Neural cell (in vitro differentiated cells): ENCODE measurements around the gene PTK6. TPM values are rescaled to one million over a fixed set of nuclear protein-coding genes. Genes with fewer than 3 reads are reported as not detected.

Experiments used
- H2AFZ ChIP-seq: fragments of 200-600, 300-800 bp; sonication (generic), shearing (Covaris generic); 2 replicates; pipeline ENCODE4 v1.6.0; 2014; ENCODE audit warnings: low read depth, mild to moderate bottlenecking, antibody characterized with exemption, low read length, moderate library complexity
- H3F3A ChIP-seq: fragments of 200-600 bp; shearing (Covaris generic); 2 replicates; pipeline ENCODE4 v1.6.1; 2016; ENCODE audit warnings: mild to moderate bottlenecking, moderate library complexity, mixed read lengths, antibody characterized with exemption, low read length; ENCODE audit not compliant: insufficient read depth, poor library complexity, severe bottlenecking
- H3K27ac ChIP-seq: fragments of 200-600, 300-800 bp; sonication (generic), shearing (Covaris generic); 2 replicates; pipeline ENCODE4 v1.5.1; 2014; ENCODE audit warnings: mild to moderate bottlenecking, low read length, moderate library complexity
- H3K27me3 ChIP-seq: fragments of 300-800, 200-600 bp; sonication (generic), shearing (Covaris generic); 2 replicates; pipeline ENCODE4 v1.6.0; 2014; ENCODE audit warnings: mild to moderate bottlenecking, low read depth, low read length, moderate library complexity; ENCODE audit not compliant: insufficient read depth
- H3K36me3 ChIP-seq: fragments of 300-800, 200-600 bp; sonication (generic), shearing (Covaris generic); 2 replicates; pipeline ENCODE4 v1.5.1; 2014; ENCODE audit warnings: mild to moderate bottlenecking, antibody characterized with exemption, low read length, moderate library complexity; ENCODE audit not compliant: insufficient read depth
- H3K4me2 ChIP-seq: fragments of 300-800, 200-600 bp; sonication (generic), shearing (Covaris generic); 2 replicates; pipeline ENCODE4 v1.6.0; 2014; ENCODE audit warnings: mild to moderate bottlenecking, low read length
- H3K4me3 ChIP-seq: fragments of 300-800, 200-600 bp; sonication (generic), shearing (Covaris generic); 2 replicates; pipeline ENCODE4 v1.5.1; 2014; ENCODE audit warnings: mild to moderate bottlenecking, low read length, moderate library complexity
- H3K79me2 ChIP-seq: fragments of 200-600 bp; shearing (Covaris generic); replicated peaks from 2 replicates; pipeline ENCODE4 v1.6.0; 2014; ENCODE audit warnings: mild to moderate bottlenecking, low read length, moderate library complexity; ENCODE audit not compliant: insufficient read depth
- H3K9ac ChIP-seq: fragments of 300-800, 200-600 bp; sonication (generic), shearing (Covaris generic); 2 replicates; pipeline ENCODE4 v1.6.1; 2016; ENCODE audit warnings: mild to moderate bottlenecking, low read length, mixed read lengths
- H3K9me2 ChIP-seq: fragments of 200-600 bp; shearing (Covaris generic); 2 replicates; pipeline ENCODE4 v1.6.1; 2016; ENCODE audit warnings: mild to moderate bottlenecking, low read length, mixed read lengths; ENCODE audit not compliant: insufficient read depth
- H3K9me3 ChIP-seq: fragments of 200-600, 300-800 bp; sonication (generic), shearing (Covaris generic); 2 replicates; pipeline ENCODE4 v1.6.1; 2016; ENCODE audit warnings: mild to moderate bottlenecking, mixed run types, low read length, moderate library complexity, mixed read lengths
- H4K20me1 ChIP-seq: fragments of 200-600 bp; shearing (Covaris generic); 2 replicates; pipeline ENCODE4 v1.6.1; 2016; ENCODE audit warnings: mild to moderate bottlenecking, mixed run types; ENCODE audit not compliant: insufficient read depth
- EP300 ChIP-seq: fragments of 450-650 bp; conservative IDR thresholded peaks from 2 replicates; pipeline ENCODE4 v1.6.1; 2014; ENCODE audit warnings: antibody characterized with exemption, mild to moderate bottlenecking, moderate library complexity; ENCODE audit not compliant: poor library complexity, severe bottlenecking
- EZH2 ChIP-seq: fragments of 200-600, 300-800 bp; shearing (Covaris generic), sonication (generic); IDR thresholded peaks from 2 replicates; pipeline ENCODE4 v1.6.1; 2014; ENCODE audit warnings: antibody characterized with exemption, low read length, borderline replicate concordance, mild to moderate bottlenecking; ENCODE audit not compliant: insufficient read depth, poor library complexity, severe bottlenecking
- MXI1 ChIP-seq: fragments of 450-650 bp; conservative IDR thresholded peaks from 2 replicates; pipeline ENCODE4 v1.6.1; 2014; ENCODE audit warnings: antibody characterized with exemption, mild to moderate bottlenecking; ENCODE audit not compliant: poor library complexity, severe bottlenecking
- POLR2AphosphoS5 ChIP-seq: IDR thresholded peaks from 2 replicates; pipeline ENCODE4 v1.6.1; 2012
- RAD21 ChIP-seq: fragments of 450-650 bp; conservative IDR thresholded peaks from 2 replicates; pipeline ENCODE4 v1.6.1; 2014; ENCODE audit warnings: antibody characterized with exemption, mild to moderate bottlenecking, moderate library complexity
- SMC3 ChIP-seq: fragments of 450-650 bp; conservative IDR thresholded peaks from 2 replicates; pipeline ENCODE4 v1.6.1; 2014; ENCODE audit warnings: antibody characterized with exemption, mild to moderate bottlenecking, moderate library complexity; ENCODE audit not compliant: poor library complexity
- TAF1 ChIP-seq: IDR thresholded peaks from 2 replicates; pipeline ENCODE4 v1.6.1; 2012; ENCODE audit warnings: low read depth
- polyA plus RNA-seq: library from polyadenylated mRNA; depleted of rRNA; stranded (reverse); fragments of >200 nt; gene quantifications from 2 replicates; pipeline ENCODE4 v1.2.3, GENCODE V29; 2014
- TF ChIP-seq, protein P1 (sequence below): IDR thresholded peaks from 2 replicates; pipeline ENCODE4 v1.6.1; 2012; ENCODE audit warnings: borderline replicate concordance
- TF ChIP-seq, protein P2 (sequence below): fragments of 450-650 bp; IDR thresholded peaks from 2 replicates; pipeline ENCODE4 v1.5.1; 2014; ENCODE audit warnings: antibody characterized with exemption, mild to moderate bottlenecking, moderate library complexity; ENCODE audit not compliant: poor library complexity, severe bottlenecking

The PTK6 gene
- polyA plus RNA-seq, 1 donor from 2014 or later, result not detected

DNA sequence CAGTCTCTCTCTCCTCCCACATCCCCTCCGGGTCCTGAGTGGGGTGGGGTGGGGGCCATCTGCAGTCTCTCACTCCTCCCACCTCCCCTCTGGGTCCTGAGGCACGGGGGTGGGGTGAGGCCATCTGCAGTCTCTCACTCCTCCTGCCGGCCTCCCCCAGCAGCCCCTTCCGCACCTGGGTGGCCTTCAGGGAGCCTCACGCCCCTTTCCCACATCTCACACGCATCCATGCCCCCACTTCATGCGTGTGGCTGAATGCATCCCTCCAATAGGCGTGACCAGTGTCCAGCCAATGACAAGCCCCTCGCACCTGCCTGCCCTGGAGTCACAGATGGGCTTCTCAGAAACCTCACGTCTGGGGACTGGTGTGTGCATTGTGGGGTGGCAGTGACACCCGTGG, 11.4 kb upstream of the PTK6 start:
- Histone ChIP-seq H3K9me2 (no peaks in the 10 kb centered on the region), H3K4me2 (no peak overlapping the region), H3K36me3 (no peaks in the 10 kb centered on the region), H4K20me1 (no peaks in the 10 kb centered on the region), H3F3A (no peaks in the 10 kb centered on the region), H3K79me2 (no peaks in the 10 kb centered on the region), H3K27ac (no peak overlapping the region), H3K9ac (no peak overlapping the region), H3K4me3 (no peak overlapping the region), H3K27me3 (no peaks in the 10 kb centered on the region), H3K9me3 (no peaks in the 10 kb centered on the region), H2AFZ (no peak overlapping the region)
- no peak for TF ChIP-seq EZH2

DNA sequence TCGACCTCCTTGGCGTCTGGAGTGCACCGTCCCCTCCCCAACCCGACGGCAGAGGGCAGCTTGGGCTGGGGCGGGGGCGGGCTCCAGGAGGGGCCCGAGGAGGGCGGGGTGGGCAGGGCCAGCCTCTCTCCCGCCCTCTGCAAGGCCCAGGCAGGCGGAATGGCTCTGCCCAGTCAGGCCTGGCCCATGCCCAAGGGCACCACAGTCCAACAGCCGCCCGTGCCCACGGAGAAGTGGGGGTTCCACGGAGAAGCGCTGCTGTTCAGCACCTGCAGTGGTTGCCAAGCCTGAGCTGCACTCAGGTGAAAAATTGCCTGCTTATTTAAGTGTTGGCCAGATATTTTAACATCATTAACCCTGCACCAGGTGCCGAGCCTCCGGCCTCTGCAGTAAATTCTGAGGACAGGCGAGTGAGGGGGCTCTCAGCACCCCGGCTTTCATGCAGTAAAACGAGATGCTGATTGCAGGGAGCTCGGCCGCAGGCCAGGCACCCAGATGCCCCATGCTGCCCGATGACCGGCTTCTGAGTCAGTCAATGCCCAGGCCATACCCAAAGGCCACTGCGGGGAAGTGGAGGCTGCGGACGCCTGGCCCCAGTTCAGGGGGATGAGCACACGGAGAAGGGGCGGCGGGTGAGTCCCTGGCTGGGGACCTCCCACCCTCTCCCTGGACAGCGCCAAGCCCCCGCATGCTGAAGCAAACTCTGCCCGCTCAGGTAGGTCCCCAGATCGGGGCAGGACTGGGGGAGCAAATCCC, 10.7 kb upstream of the PTK6 start, which contains the start of gene SRMS:
SRMS (minus strand) TSS at position 25 of the 756 bp plus-strand sequence. CDS start 286 bp downstream, outside the sequence.
- no peaks in the 10 kb centered on the region for H3K9me3 ChIP-seq
- H3K4me3 ChIP-seq, result no peak within 1 kb of the TSS
- H3F3A ChIP-seq, result no peaks in the 10 kb centered on the region
- H3K79me2 ChIP-seq, result no peaks in the 10 kb centered on the region
- no peaks in the 10 kb centered on the region for H3K36me3 ChIP-seq
- TF ChIP-seq EZH2, result no peak
- no peak for TF ChIP-seq SMC3
- TF ChIP-seq EP300, result no peak
- TF ChIP-seq TAF1, result no peak
- no peak for TF ChIP-seq RAD21
- TF ChIP-seq, protein P1, sequence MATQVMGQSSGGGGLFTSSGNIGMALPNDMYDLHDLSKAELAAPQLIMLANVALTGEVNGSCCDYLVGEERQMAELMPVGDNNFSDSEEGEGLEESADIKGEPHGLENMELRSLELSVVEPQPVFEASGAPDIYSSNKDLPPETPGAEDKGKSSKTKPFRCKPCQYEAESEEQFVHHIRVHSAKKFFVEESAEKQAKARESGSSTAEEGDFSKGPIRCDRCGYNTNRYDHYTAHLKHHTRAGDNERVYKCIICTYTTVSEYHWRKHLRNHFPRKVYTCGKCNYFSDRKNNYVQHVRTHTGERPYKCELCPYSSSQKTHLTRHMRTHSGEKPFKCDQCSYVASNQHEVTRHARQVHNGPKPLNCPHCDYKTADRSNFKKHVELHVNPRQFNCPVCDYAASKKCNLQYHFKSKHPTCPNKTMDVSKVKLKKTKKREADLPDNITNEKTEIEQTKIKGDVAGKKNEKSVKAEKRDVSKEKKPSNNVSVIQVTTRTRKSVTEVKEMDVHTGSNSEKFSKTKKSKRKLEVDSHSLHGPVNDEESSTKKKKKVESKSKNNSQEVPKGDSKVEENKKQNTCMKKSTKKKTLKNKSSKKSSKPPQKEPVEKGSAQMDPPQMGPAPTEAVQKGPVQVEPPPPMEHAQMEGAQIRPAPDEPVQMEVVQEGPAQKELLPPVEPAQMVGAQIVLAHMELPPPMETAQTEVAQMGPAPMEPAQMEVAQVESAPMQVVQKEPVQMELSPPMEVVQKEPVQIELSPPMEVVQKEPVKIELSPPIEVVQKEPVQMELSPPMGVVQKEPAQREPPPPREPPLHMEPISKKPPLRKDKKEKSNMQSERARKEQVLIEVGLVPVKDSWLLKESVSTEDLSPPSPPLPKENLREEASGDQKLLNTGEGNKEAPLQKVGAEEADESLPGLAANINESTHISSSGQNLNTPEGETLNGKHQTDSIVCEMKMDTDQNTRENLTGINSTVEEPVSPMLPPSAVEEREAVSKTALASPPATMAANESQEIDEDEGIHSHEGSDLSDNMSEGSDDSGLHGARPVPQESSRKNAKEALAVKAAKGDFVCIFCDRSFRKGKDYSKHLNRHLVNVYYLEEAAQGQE, result no peak
- TF ChIP-seq, protein P2, sequence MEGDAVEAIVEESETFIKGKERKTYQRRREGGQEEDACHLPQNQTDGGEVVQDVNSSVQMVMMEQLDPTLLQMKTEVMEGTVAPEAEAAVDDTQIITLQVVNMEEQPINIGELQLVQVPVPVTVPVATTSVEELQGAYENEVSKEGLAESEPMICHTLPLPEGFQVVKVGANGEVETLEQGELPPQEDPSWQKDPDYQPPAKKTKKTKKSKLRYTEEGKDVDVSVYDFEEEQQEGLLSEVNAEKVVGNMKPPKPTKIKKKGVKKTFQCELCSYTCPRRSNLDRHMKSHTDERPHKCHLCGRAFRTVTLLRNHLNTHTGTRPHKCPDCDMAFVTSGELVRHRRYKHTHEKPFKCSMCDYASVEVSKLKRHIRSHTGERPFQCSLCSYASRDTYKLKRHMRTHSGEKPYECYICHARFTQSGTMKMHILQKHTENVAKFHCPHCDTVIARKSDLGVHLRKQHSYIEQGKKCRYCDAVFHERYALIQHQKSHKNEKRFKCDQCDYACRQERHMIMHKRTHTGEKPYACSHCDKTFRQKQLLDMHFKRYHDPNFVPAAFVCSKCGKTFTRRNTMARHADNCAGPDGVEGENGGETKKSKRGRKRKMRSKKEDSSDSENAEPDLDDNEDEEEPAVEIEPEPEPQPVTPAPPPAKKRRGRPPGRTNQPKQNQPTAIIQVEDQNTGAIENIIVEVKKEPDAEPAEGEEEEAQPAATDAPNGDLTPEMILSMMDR, result no peak
- no peak for TF ChIP-seq POLR2AphosphoS5
- no peak for TF ChIP-seq MXI1
- no peaks in the 10 kb centered on the region for H3K27me3 ChIP-seq
- no peak within 1 kb of the TSS for H3K9ac ChIP-seq
- no peak within 1 kb of the TSS for H2AFZ ChIP-seq
- no peaks in the 10 kb centered on the region for H4K20me1 ChIP-seq
- no peaks in the 10 kb centered on the region for H3K9me2 ChIP-seq
- no peak within 1 kb of the TSS for H3K4me2 ChIP-seq
- H3K27ac ChIP-seq, result no peak within 1 kb of the TSS
